H1 (cell line): Measurements from ENCODE around the gene NCOA5. TPM values are rescaled to one million over a fixed set of nuclear protein-coding genes. Genes with fewer than 3 reads are reported as not detected.
"Not testable (repeated sequence)": the region's sequence is repeated elsewhere in the genome, so short reads cannot be mapped to it uniquely, and the experiment has no call there.

Experiments used
- CTCF ChIA-PET: fragments of 300-600 bp; sonication (Branson Sonifier 250); formaldehyde crosslinking; loops from one replicate; lab custom pipeline; 2021; ENCODE audit not compliant: partially characterized antibody; lab: Charles Lee
- POLR2A ChIA-PET: fragments of 300-600 bp; sonication (Branson Sonifier 250); formaldehyde crosslinking; loops from one replicate; lab custom pipeline; 2021; ENCODE audit warnings: inconsistent platforms; ENCODE audit not compliant: partially characterized antibody; lab: Charles Lee
- DNase-seq, 2 experiments: peaks; one replicate each; pipeline versions ENCODE4 v3.0.0 to v3.0.0-alpha.2; 2010 to 2022; ENCODE audit warnings: low spot score in 2 of 2, low read depth in 1 of 2, mixed read lengths in 1 of 2
- FAIRE-seq: peaks from 2 replicates; lab custom pipeline; 2011; peaks lifted over from hg19 to GRCh38; lab: Jason Lieb, UNC
- H2AFZ ChIP-seq: 2 replicates; pipeline ENCODE4 v1.8.1; 2012; ENCODE audit warnings: low read length, inconsistent platforms
- H2AK5ac ChIP-seq: 2 replicates; pipeline ENCODE4 v1.6.1; 2013; ENCODE audit warnings: low read depth, low read length
- H2BK120ac ChIP-seq: replicated peaks from 2 replicates; pipeline ENCODE3; 2013; ENCODE audit warnings: low read depth, low read length, inconsistent platforms
- H2BK12ac ChIP-seq: 2 replicates; pipeline ENCODE4 v1.6.1; 2013; ENCODE audit warnings: low read depth, low read length
- H2BK15ac ChIP-seq: 2 replicates; pipeline ENCODE4 v1.6.1; 2013; ENCODE audit warnings: low read length
- H2BK20ac ChIP-seq: 2 replicates; pipeline ENCODE4 v1.6.1; 2013; ENCODE audit warnings: low read length
- H2BK5ac ChIP-seq: 2 replicates; pipeline ENCODE4 v1.6.1; 2013; ENCODE audit warnings: low read depth, low read length
- H3K14ac ChIP-seq: 2 replicates; pipeline ENCODE4 v1.6.1; 2013; ENCODE audit warnings: inconsistent platforms; ENCODE audit not compliant: insufficient read length
- H3K18ac ChIP-seq: 2 replicates; pipeline ENCODE4 v1.6.1; 2013; ENCODE audit warnings: low read length; ENCODE audit errors: extremely low read depth
- H3K23ac ChIP-seq: 2 replicates; pipeline ENCODE4 v1.6.1; 2013; ENCODE audit warnings: inconsistent platforms; ENCODE audit not compliant: insufficient read length
- H3K23me2 ChIP-seq: 2 replicates; pipeline ENCODE4 v1.6.1; 2013; ENCODE audit warnings: low read depth, low read length
- H3K27ac ChIP-seq: 2 replicates; pipeline ENCODE4 v1.6.1; 2011; ENCODE audit warnings: low read depth, low read length, inconsistent platforms
- H3K27me3 ChIP-seq, 4 experiments: replicated peaks in 1 of 4; 1 replicate in 1 of 4; 2 replicates in 3 of 4; pipeline versions ENCODE4 v1.6.1 to v1.8.1; 2011 to 2013; ENCODE audit warnings: low read length in 3 of 4, mild to moderate bottlenecking in 3 of 4, inconsistent platforms in 2 of 4, mixed read lengths in 2 of 4, moderate library complexity in 1 of 4; ENCODE audit not compliant: control insufficient read depth in 3 of 4, insufficient read depth in 3 of 4; ENCODE audit errors: extremely low read depth in 1 of 4
- H3K36me3 ChIP-seq, 4 experiments: 2 replicates each; pipeline versions ENCODE4 v1.6.1 to v1.8.1; 2011 to 2013; ENCODE audit warnings: mild to moderate bottlenecking in 4 of 4, low read length in 3 of 4, moderate library complexity in 2 of 4, control low read depth in 1 of 4, inconsistent platforms in 1 of 4; ENCODE audit not compliant: insufficient read depth in 4 of 4, control insufficient read depth in 2 of 4
- H3K4ac ChIP-seq: replicated peaks from 2 replicates; pipeline ENCODE3; 2013; ENCODE audit warnings: low read length, low read depth, mixed read lengths, inconsistent platforms; ENCODE audit not compliant: insufficient read length
- H3K4me1 ChIP-seq, 4 experiments: replicated peaks in 1 of 4; 1 replicate in 1 of 4; 2 replicates in 3 of 4; pipeline versions ENCODE4 v1.6.1 to v1.8.1; 2011 to 2013; ENCODE audit warnings: low read length in 3 of 4, inconsistent platforms in 2 of 4, mixed read lengths in 1 of 4; ENCODE audit not compliant: insufficient read depth in 4 of 4, control insufficient read depth in 3 of 4
- H3K4me2 ChIP-seq, 2 experiments: 2 replicates each; pipeline versions ENCODE4 v1.6.1 to v1.8.1; 2011 to 2013; ENCODE audit warnings: low read depth in 2 of 2, low read length in 2 of 2, control low read depth in 1 of 2, inconsistent platforms in 1 of 2, mild to moderate bottlenecking in 1 of 2; ENCODE audit not compliant: insufficient read depth in 1 of 2
- H3K4me3 ChIP-seq, 4 experiments: fragments of 200-600, 300-600 bp in 1 of 4; sonication (generic), shearing (Covaris generic), sonication (Bioruptor Twin) in 1 of 4; 2 replicates each; pipeline versions ENCODE4 v1.5.1 to v1.8.1; 2011 to 2016; ENCODE audit warnings: low read length in 4 of 4, low read depth in 3 of 4, control low read depth in 2 of 4, inconsistent platforms in 2 of 4, mild to moderate bottlenecking in 2 of 4, mixed read lengths in 1 of 4, moderate library complexity in 1 of 4; ENCODE audit not compliant: insufficient read depth in 2 of 4; ENCODE audit errors: extremely low read depth in 1 of 4
- H3K56ac ChIP-seq: replicated peaks from 2 replicates; pipeline ENCODE3; 2013; ENCODE audit warnings: low read depth, mild to moderate bottlenecking, mixed read lengths, low read length, inconsistent platforms; ENCODE audit not compliant: insufficient read length
- H3K79me1 ChIP-seq: 2 replicates; pipeline ENCODE4 v1.6.1; 2013; ENCODE audit warnings: low read depth, low read length, control low read depth
- H3K79me2 ChIP-seq, 2 experiments: 2 replicates each; pipeline versions ENCODE4 v1.6.1 to v1.8.1; 2012 to 2013; ENCODE audit warnings: low read length in 2 of 2, mild to moderate bottlenecking in 2 of 2, inconsistent platforms in 1 of 2; ENCODE audit not compliant: insufficient read depth in 2 of 2, control insufficient read depth in 1 of 2
- H3K9ac ChIP-seq, 4 experiments: replicated peaks in 1 of 4; 1 replicate in 1 of 4; 2 replicates in 3 of 4; pipeline versions ENCODE4 v1.6.1 to v1.8.1; 2011 to 2013; ENCODE audit warnings: low read depth in 3 of 4, low read length in 3 of 4, control low read depth in 2 of 4, mild to moderate bottlenecking in 2 of 4, moderate library complexity in 2 of 4, inconsistent platforms in 1 of 4; ENCODE audit errors: extremely low read depth in 1 of 4
- H3K9me3 ChIP-seq, 2 experiments: 2 replicates each; pipeline versions ENCODE4 v1.6.1 to v1.8.1; 2012 to 2013; ENCODE audit warnings: mild to moderate bottlenecking in 2 of 2, moderate library complexity in 2 of 2, control low read depth in 1 of 2, inconsistent platforms in 1 of 2, low read depth in 1 of 2, low read length in 1 of 2, mixed read lengths in 1 of 2; ENCODE audit not compliant: insufficient read depth in 2 of 2
- H4K20me1 ChIP-seq, 2 experiments: replicated peaks in 1 of 2; 2 replicates each; pipeline versions ENCODE3 to v1.8.1; 2011 to 2013; ENCODE audit warnings: inconsistent platforms in 2 of 2, low read length in 2 of 2, mild to moderate bottlenecking in 1 of 2; ENCODE audit not compliant: insufficient read depth in 2 of 2, control insufficient read depth in 1 of 2
- H4K5ac ChIP-seq: 2 replicates; pipeline ENCODE4 v1.6.1; 2013; ENCODE audit warnings: low read length, low read depth, mixed read lengths, inconsistent platforms; ENCODE audit not compliant: insufficient read length
- H4K8ac ChIP-seq: 2 replicates; pipeline ENCODE4 v1.8.0; 2013; ENCODE audit warnings: mild to moderate bottlenecking, moderate library complexity, low read length, inconsistent platforms; ENCODE audit not compliant: insufficient read depth; ENCODE audit errors: extremely low read depth
- H4K91ac ChIP-seq: replicated peaks from 2 replicates; pipeline ENCODE3; 2013; ENCODE audit warnings: low read length, mixed read lengths, inconsistent platforms; ENCODE audit not compliant: insufficient read length
- WGBS, 2 experiments: shearing (Covaris generic) in 1 of 2; methylation state at CpG; one replicate each; pipeline versions ENCODE4 v1.1.6 to v1.1.7; 2013 to 2015; ENCODE audit warnings: low lambda C conversion rate in 2 of 2, mixed read lengths in 2 of 2, inconsistent platforms in 1 of 2, low coverage in 1 of 2, missing lambda C conversion rate in 1 of 2; ENCODE audit not compliant: insufficient replicate concordance in 2 of 2, insufficient coverage in 1 of 2, insufficient read length in 1 of 2; ENCODE audit errors: extremely low coverage in 1 of 2, missing lambda C conversion rate in 1 of 2; 5-methylcytosine and 5-hydroxymethylcytosine counted together
- polyA plus RNA-seq, 7 experiments: library from polyadenylated mRNA; depleted of rRNA in 3 of 7; stranded (reverse) in 5 of 7; unstranded in 2 of 7; fragments of >200 nt in 5 of 7; fragments of 200-250 nt in 2 of 7; gene quantifications; 1 replicate in 5 of 7; 2 replicates in 1 of 7; 4 replicates in 1 of 7; pipeline versions ENCODE4 v1.2.1 to v1.2.3, GENCODE V29; 2011 to 2013; ENCODE audit warnings: missing spikeins in 2 of 7, mixed read lengths in 2 of 7
- total RNA-seq: library from RNA; stranded (reverse); fragmentation: NEBNext Ultra II Directional; extraction: Animal tissue kit (Norgen Biotek cat#: 25700); gene quantifications from 2 replicates; pipeline ENCODE4 v1.2.1, GENCODE V29; 2021

Gene NCOA5
- total and polyA plus RNA-seq, 2 of the 8 experiments (the other 6 are each of a cell fraction or from before 2014, with no cell fraction given) = 20.4 to 29.0 TPM

GRCh38 chr20:46100444-46100843 is 10.7 kb upstream of the NCOA5 start:
- H3K56ac ChIP-seq, H2AK5ac ChIP-seq, H2AFZ ChIP-seq, H3K36me3 ChIP-seq, H4K20me1 ChIP-seq, H3K79me1 ChIP-seq, H4K5ac ChIP-seq, H2BK120ac ChIP-seq, H3K23me2 ChIP-seq, H3K18ac ChIP-seq, DNase-seq, H4K91ac ChIP-seq, H3K9me3 ChIP-seq, H2BK12ac ChIP-seq, H3K4ac ChIP-seq, H3K4me2 ChIP-seq, FAIRE-seq, H2BK5ac ChIP-seq, H3K79me2 ChIP-seq, H3K4me1 ChIP-seq, H3K9ac ChIP-seq, H3K27ac ChIP-seq, H2BK20ac ChIP-seq, H3K23ac ChIP-seq, H3K4me3 ChIP-seq, H2BK15ac ChIP-seq, H3K14ac ChIP-seq, H4K8ac ChIP-seq: not testable (repeated sequence)
- peaks cover 0 to 11% (median 4%) of the 10 kb centered on the region in 4 experiments; a peak in 2 of 7 replicates for H3K27me3 ChIP-seq
- WGBS, 2 experiments = 94% methylated on average over 7 of the region's 7 CpGs; no CpG with 5 or more reads in 1 of the 2 experiments
- CTCF ChIA-PET = interaction anchor here (0.6 to 1.4 kb wide), 4 partner anchors 19 to 167 kb away, joined by 3 to 5 read pairs (median 3); no protein-coding TSS in a partner anchor
- POLR2A ChIA-PET = interaction anchor here (1.5 to 2.0 kb wide), 2 partner anchors 11 to 18 kb away, joined by 5 read pairs; partner anchors contain the start of gene CD40
